Progenitor cell of endocrine pancreas (in vitro differentiated cells): ENCODE results near the gene AGBL1. TPM values are rescaled to one million over a fixed set of nuclear protein-coding genes. Genes with fewer than 3 reads are reported as not detected.

ENCODE experiments used
- DNase-seq: peaks from one replicate; pipeline ENCODE4 v3.0.0; 2021; ENCODE audit warnings: low spot score; ENCODE audit not compliant: unreplicated experiment
- H3K27ac Mint-ChIP-seq: 2 replicates; pipeline ENCODE4 v1.8.0; 2021; ENCODE audit warnings: mild to moderate bottlenecking, moderate library complexity, mixed read lengths
- H3K27me3 Mint-ChIP-seq: 2 replicates; pipeline ENCODE4 v1.8.0; 2021; ENCODE audit warnings: mixed read lengths
- H3K36me3 Mint-ChIP-seq: 2 replicates; pipeline ENCODE4 v1.8.0; 2022; ENCODE audit warnings: mixed read lengths; ENCODE audit not compliant: insufficient read depth
- H3K4me1 Mint-ChIP-seq: 2 replicates; pipeline ENCODE4 v1.8.0; 2021; ENCODE audit warnings: low read depth, mixed read lengths
- H3K4me3 Mint-ChIP-seq: 2 replicates; pipeline ENCODE4 v1.8.0; 2021; ENCODE audit warnings: low read depth, mild to moderate bottlenecking, moderate library complexity, mixed read lengths
- H3K9me3 Mint-ChIP-seq: 2 replicates; pipeline ENCODE4 v1.8.0; 2021; ENCODE audit warnings: low read depth, mixed read lengths
- CTCF ChIP-seq: fragments of 200-600 bp; sonication (generic); IDR thresholded peaks from one replicate; pipeline ENCODE4 v1.5.0; 2021; ENCODE audit warnings: antibody characterized with exemption, mild to moderate bottlenecking; ENCODE audit not compliant: unreplicated experiment
- total RNA-seq: library from RNA; stranded (reverse); gene quantifications from 2 replicates; pipeline ENCODE4 v1.2.1, GENCODE V29; 2021

Gene AGBL1
- total RNA-seq, 1 donor from 2014 or later: not detected

- H3K27me3 Mint-ChIP-seq: peaks cover 4% of the 10 kb centered on the region
- H3K36me3 Mint-ChIP-seq: no peaks in the 10 kb centered on the region
- H3K4me1 Mint-ChIP-seq: no peaks in the 10 kb centered on the region
- TF ChIP-seq CTCF: peak; percentile 48
- no peak overlapping the region for H3K27ac Mint-ChIP-seq
- H3K4me3 Mint-ChIP-seq: no peak overlapping the region
- DNase-seq: peak; percentile 10
- H3K9me3 Mint-ChIP-seq: peaks cover 3% of the 10 kb centered on the region
These were observed 60.2 kb downstream of the AGBL1 start for GRCh38 chr15:86139828-86140227.

- no peak overlapping the region for H3K4me3 Mint-ChIP-seq
- peaks cover 20% of the 10 kb centered on the region for H3K9me3 Mint-ChIP-seq
- no peaks in the 10 kb centered on the region for H3K27me3 Mint-ChIP-seq
- H3K4me1 Mint-ChIP-seq: no peaks in the 10 kb centered on the region
- H3K27ac Mint-ChIP-seq: no peak overlapping the region
- no peak for DNase-seq
- TF ChIP-seq CTCF: no peak
- H3K36me3 Mint-ChIP-seq: peaks cover 3% of the 10 kb centered on the region
These were observed 75.0 kb downstream of the AGBL1 start for GRCh38 chr15:86154705-86155104.

- TF ChIP-seq CTCF: no peak
- H3K9me3 Mint-ChIP-seq: peaks cover 14% of the 10 kb centered on the region
- H3K4me1 Mint-ChIP-seq: no peaks in the 10 kb centered on the region
- DNase-seq: no peak
- H3K27me3 Mint-ChIP-seq: no peaks in the 10 kb centered on the region
- H3K36me3 Mint-ChIP-seq: no peaks in the 10 kb centered on the region
- no peak overlapping the region for H3K4me3 Mint-ChIP-seq
- H3K27ac Mint-ChIP-seq: no peak overlapping the region
These were observed 75.9 kb downstream of the AGBL1 start for GRCh38 chr15:86155551-86155950.

- DNase-seq: no peak
- Mint-ChIP-seq H3K27ac (no peak overlapping the region), H3K9me3 (peaks cover under 1% of the 10 kb centered on the region), H3K27me3 (no peaks in the 10 kb centered on the region), H3K4me1 (no peaks in the 10 kb centered on the region), H3K36me3 (no peaks in the 10 kb centered on the region), H3K4me3 (no peak overlapping the region)
- no peak for TF ChIP-seq CTCF
These were observed 78.1 kb downstream of the AGBL1 start for GRCh38 chr15:86157606-86158293.

- no peaks in the 10 kb centered on the region for H3K27me3 Mint-ChIP-seq
These were observed 79.8 kb downstream of the AGBL1 start for GRCh38 chr15:86159468-86159867.

More at GRCh38 chr15:86159468-86159867, 79.8 kb downstream of the AGBL1 start:
- H3K4me3 Mint-ChIP-seq: no peak overlapping the region
- no peaks in the 10 kb centered on the region for H3K36me3 Mint-ChIP-seq
- no peak for TF ChIP-seq CTCF
- no peaks in the 10 kb centered on the region for H3K4me1 Mint-ChIP-seq
- H3K27ac Mint-ChIP-seq: no peak overlapping the region
- no peaks in the 10 kb centered on the region for H3K9me3 Mint-ChIP-seq
- DNase-seq: no peak
